ENCODE results near the gene MUC6. TPM values are rescaled to one million over a fixed set of nuclear protein-coding genes. Genes with fewer than 3 reads are reported as not detected.

Gene MUC6
- total and polyA plus RNA-seq, 9 of the 15 experiments (the other 6 are each of a cell fraction or from before 2014, with no cell fraction given): not detected

GRCh38 chr11:1083621-1084551 lies 47.4 kb upstream of the MUC6 start:
- no peak for TF ChIP-seq TAL1 (IDR thresholded peaks at IDR 0.05)
- TF ChIP-seq SIN3A (IDR thresholded peaks at IDR 0.05; ENCODE audit: borderline replicate concordance in 2 of 2, control insufficient read depth in 1 of 2, low read depth in 2 of 2, low read length in 2 of 2): no peak
- no peak for TF ChIP-seq CEBPB (tag; IDR thresholded peaks at IDR 0.05)
- TF ChIP-seq GATA2 (CRISPR knock-in tag; IDR thresholded peaks at IDR 0.05): no peak
- TF ChIP-seq ELF2 (CRISPR knock-in tag; IDR thresholded peaks at IDR 0.05): no peak
- TF ChIP-seq AFF4 (CRISPR knock-in tag; IDR thresholded peaks at IDR 0.05): no peak
- no peak for TF ChIP-seq ZBTB49 (CRISPR knock-in tag; IDR thresholded peaks at IDR 0.05; ENCODE audit: borderline replicate concordance)
- no peak for TF ChIP-seq ZBTB9 (CRISPR knock-in tag; IDR thresholded peaks at IDR 0.05)
- no peak for ATAC-seq
- no peak for FAIRE-seq
- H3K27ac ChIP-seq (ENCODE audit: extremely low read depth, low read depth, low read length): no peak overlapping the region
- peaks cover 8 to 43% of the 10 kb centered on the region in 2 experiments; a peak in 4 of 5 replicates for H3K27me3 ChIP-seq (ENCODE audit: control insufficient read depth in 2 of 2, insufficient read depth in 2 of 2, low read length in 2 of 2)
- no TSS peak for BruUV-seq (replicated peaks)
- H4K20me1 ChIP-seq (replicated peaks; ENCODE audit: control insufficient read depth, insufficient read depth, low read length): no peaks in the 10 kb centered on the region
- H3K4me1 ChIP-seq (replicated peaks in 1 of 2; ENCODE audit: control insufficient read depth in 2 of 2, insufficient read depth in 2 of 2, low read length in 2 of 2): peaks cover 0 to 31% of the 10 kb centered on the region in 2 experiments; a peak in 2 of 5 replicates
- no peaks in the 10 kb centered on the region for H3K79me2 ChIP-seq (ENCODE audit: control insufficient read depth, insufficient read depth, low read length)
- in situ Hi-C loops (cut with MboI): no loop called here
- DNase-seq (ENCODE audit: extremely low read depth in 1 of 4, low spot score in 3 of 4): no peak
- intact Hi-C loops (cut with micrococcal nuclease): no loop called here
- H3K9me3 ChIP-seq (replicated peaks; ENCODE audit: control insufficient read depth, insufficient read depth, low read depth, low read length): no peaks in the 10 kb centered on the region
- no peak overlapping the region for H3K4me3 ChIP-seq
- H3K4me2 ChIP-seq (ENCODE audit: insufficient read depth, low read length): no peak overlapping the region
- ChIA-PET POLR2A (interaction anchor here (0.7 kb wide), 1 partner anchor 146 kb away, joined by 3 read pairs; no protein-coding TSS in a partner anchor), CTCF (ENCODE audit: low intra/inter-chr PET ratio) (no interaction called here)
- no peak overlapping the region for H3K9ac ChIP-seq (ENCODE audit: insufficient read depth in 1 of 2, low read depth in 2 of 2, low read length in 2 of 2)
- no peaks in the 10 kb centered on the region for H3K36me3 ChIP-seq (ENCODE audit: control insufficient read depth, insufficient read depth, low read length)
- WGBS (ENCODE audit: insufficient coverage, low coverage, missing lambda C conversion rate): 1% methylated on average over 28 of the region's 34 CpGs
- H3K9me1 ChIP-seq (ENCODE audit: control insufficient read depth, insufficient read depth, low read length): no peaks in the 10 kb centered on the region
- no peak overlapping the region for H2AFZ ChIP-seq (ENCODE audit: low read depth, low read length)

Data from K562 (cell line).